GM12878 (cell line): ENCODE results near the gene ENDOU. TPM values are rescaled to one million over a fixed set of nuclear protein-coding genes. Genes with fewer than 3 reads are reported as not detected.

ENCODE experiments used
- ATAC-seq: fragments of 200-7000 bp; cut with Tn5 transposase; 3 replicates; pipeline ENCODE4 v1.9.1; 2020; ENCODE audit warnings: mild to moderate bottlenecking, moderate library complexity
- BruUV-seq: library from RNA; stranded (reverse); fragments of 400-500 nt; replicated peaks from 2 replicates; lab custom pipeline; 2021; lab: Mats Ljungman, UMichigan
- CTCF ChIA-PET: fragments of 300-600 bp; sonication (Branson Sonifier 250); formaldehyde crosslinking; extraction: SDS; loops from one replicate; lab custom pipeline; 2021; ENCODE audit warnings: inconsistent platforms; lab: Yijun Ruan, JAX
- POLR2A ChIA-PET: fragments of 350-600 bp; formaldehyde crosslinking; extraction: SDS; loops from one replicate; lab custom pipeline; 2021; ENCODE audit warnings: inconsistent platforms; lab: Charles Lee
- RAD21 ChIA-PET: fragments of 300-600 bp; sonication (Branson Sonifier 250); formaldehyde crosslinking; loops from one replicate; lab custom pipeline; 2023; ENCODE audit warnings: antibody characterized with exemption; ENCODE audit not compliant: unreplicated experiment; lab: Charles Lee
- SMC1A ChIA-PET: fragments of 300-600 bp; sonication (Branson Sonifier 250); formaldehyde crosslinking; loops from one replicate; lab custom pipeline; 2023; ENCODE audit not compliant: unreplicated experiment, uncharacterized antibody; lab: Charles Lee
- DNase-seq: peaks from one replicate; pipeline ENCODE4 v3.0.0-alpha.2; 2011; ENCODE audit warnings: low read depth, low spot score
- FAIRE-seq: peaks from 3 replicates; lab custom pipeline; 2011; peaks lifted over from hg19 to GRCh38; lab: Jason Lieb, UNC
- H2AFZ ChIP-seq: 2 replicates; pipeline ENCODE4 v1.6.0; 2011; ENCODE audit warnings: low read depth, low read length, control low read depth; ENCODE audit not compliant: control insufficient read depth
- H3K27ac ChIP-seq: 2 replicates; pipeline ENCODE4 v1.5.1; 2011; ENCODE audit warnings: control low read depth; ENCODE audit not compliant: control insufficient read depth, insufficient read depth
- H3K27me3 ChIP-seq, 2 experiments: replicated peaks in 1 of 2; 2 replicates each; pipeline versions ENCODE4 v1.6.0 to v1.6.1; 2011; ENCODE audit warnings: low read length in 1 of 2; ENCODE audit not compliant: control insufficient read depth in 2 of 2, insufficient read depth in 2 of 2
- H3K36me3 ChIP-seq, 2 experiments: 2 replicates each; pipeline ENCODE4 v1.5.1; 2011; ENCODE audit warnings: low read length in 1 of 2; ENCODE audit not compliant: control insufficient read depth in 2 of 2, insufficient read depth in 2 of 2
- H3K4me1 ChIP-seq: 2 replicates; pipeline ENCODE4 v1.6.1; 2011; ENCODE audit warnings: mild to moderate bottlenecking, low read length, moderate library complexity, mixed read lengths; ENCODE audit not compliant: control insufficient read depth, insufficient read depth
- H3K4me2 ChIP-seq: 2 replicates; pipeline ENCODE4 v1.6.0; 2011; ENCODE audit warnings: control low read depth; ENCODE audit not compliant: control insufficient read depth, insufficient read depth
- H3K4me3 ChIP-seq: fragments of 200-600 bp; sonication (generic); 2 replicates; pipeline ENCODE4 v1.5.1; 2016
- H3K79me2 ChIP-seq: 2 replicates; pipeline ENCODE4 v1.6.0; 2011; ENCODE audit warnings: low read length; ENCODE audit not compliant: control insufficient read depth, insufficient read depth
- H3K9ac ChIP-seq: 2 replicates; pipeline ENCODE4 v1.8.0; 2011; ENCODE audit warnings: low read length, control low read depth, mixed read lengths; ENCODE audit not compliant: control insufficient read depth, insufficient read depth
- H3K9me3 ChIP-seq: replicated peaks from 3 replicates; pipeline ENCODE4 v1.5.1; 2011; ENCODE audit warnings: mild to moderate bottlenecking, low read length; ENCODE audit not compliant: control insufficient read depth, insufficient read depth
- H4K20me1 ChIP-seq: 2 replicates; pipeline ENCODE4 v1.6.0; 2011; ENCODE audit not compliant: control insufficient read depth, insufficient read depth
- BCL11A ChIP-seq: IDR thresholded peaks from 2 replicates; pipeline ENCODE4 v1.6.1; 2011; ENCODE audit warnings: low read depth, low read length
- BHLHE40 ChIP-seq, 2 experiments: fragments of 450-650 bp in 1 of 2; IDR thresholded peaks; 2 replicates each; pipeline ENCODE4 v1.6.1; 2011 to 2017; ENCODE audit warnings: low read depth in 2 of 2, borderline replicate concordance in 1 of 2, improper control_type of control experiment in 1 of 2, low read length in 1 of 2, mild to moderate bottlenecking in 1 of 2
- CTCF ChIP-seq, 3 experiments: IDR thresholded peaks in 2 of 3; conservative IDR thresholded peaks in 1 of 3; 2 replicates each; pipeline ENCODE4 v1.5.1; 2011; ENCODE audit warnings: low read depth in 3 of 3, low read length in 3 of 3, mild to moderate bottlenecking in 3 of 3, control low read depth in 2 of 3, moderate library complexity in 2 of 3, inconsistent platforms in 1 of 3, mixed read lengths in 1 of 3; ENCODE audit not compliant: control insufficient read depth in 2 of 3, insufficient read depth in 1 of 3; ENCODE audit errors: extremely low read depth in 1 of 3
- E4F1 ChIP-seq: fragments of 450-650 bp; IDR thresholded peaks from 2 replicates; pipeline ENCODE4 v1.6.1; 2018; ENCODE audit warnings: borderline replicate concordance, mild to moderate bottlenecking; ENCODE audit not compliant: partially characterized antibody
- ELK1 ChIP-seq: IDR thresholded peaks from 2 replicates; pipeline ENCODE4 v1.6.1; 2012; ENCODE audit warnings: low read depth, low read length, improper control_type of control experiment
- FOXM1 ChIP-seq: IDR thresholded peaks from 2 replicates; pipeline ENCODE4 v1.6.1; 2012; ENCODE audit warnings: low read depth, mild to moderate bottlenecking, inconsistent platforms, low read length, moderate library complexity
- HCFC1 ChIP-seq: fragments of 150-350 bp; IDR thresholded peaks from 2 replicates; pipeline ENCODE4 v1.6.1; 2014; ENCODE audit warnings: low read length
- JUND ChIP-seq: IDR thresholded peaks from 2 replicates; pipeline ENCODE4 v1.6.1; 2012; ENCODE audit warnings: low read depth, mild to moderate bottlenecking, low read length, improper control_type of control experiment, moderate library complexity
- NFXL1 ChIP-seq: fragments of 450-650 bp; IDR thresholded peaks from 2 replicates; pipeline ENCODE4 v1.6.1; 2017; ENCODE audit warnings: antibody characterized with exemption, mild to moderate bottlenecking, borderline replicate concordance
- RAD21 ChIP-seq: IDR thresholded peaks from 2 replicates; pipeline ENCODE4 v1.6.1; 2011; ENCODE audit warnings: mild to moderate bottlenecking, low read depth, low read length, moderate library complexity; ENCODE audit not compliant: insufficient read depth
- RB1 ChIP-seq: fragments of 450-650 bp; formaldehyde crosslinking; IDR thresholded peaks from 2 replicates; pipeline ENCODE4 v1.6.1; 2017; ENCODE audit warnings: mild to moderate bottlenecking, borderline replicate concordance
- STAT1 ChIP-seq: fragments of 450-650 bp; conservative IDR thresholded peaks from 2 replicates; pipeline ENCODE4 v1.6.1; 2014; ENCODE audit warnings: antibody characterized with exemption, mild to moderate bottlenecking
- TCF12 ChIP-seq: IDR thresholded peaks from 2 replicates; pipeline ENCODE4 v1.6.1; 2011; ENCODE audit warnings: low read depth, mild to moderate bottlenecking, low read length
- ZNF384 ChIP-seq: IDR thresholded peaks from 2 replicates; pipeline ENCODE4 v1.6.1; 2012; ENCODE audit warnings: low read depth, mild to moderate bottlenecking, low read length, improper control_type of control experiment, borderline replicate concordance
- WGBS: methylation state at CpG from one replicate; pipeline ENCODE4 v1.1.6; 2016; ENCODE audit warnings: low lambda C conversion rate; ENCODE audit not compliant: insufficient replicate concordance, insufficient coverage; ENCODE audit errors: missing lambda C conversion rate; 5-methylcytosine and 5-hydroxymethylcytosine counted together
- in situ Hi-C: fragments of 300-500 bp; cut with MboI; formaldehyde crosslinking; loops from 9 replicates; pipeline ENCODE4 v1.14.3; 2018; ENCODE audit warnings: mixed read lengths
- intact Hi-C: fragments of 100-400 bp; cut with micrococcal nuclease; formaldehyde crosslinking; loops from one replicate; pipeline ENCODE4 v1.14.2; 2022; ENCODE audit not compliant: unreplicated experiment
- polyA plus RNA-seq, 11 experiments: library from polyadenylated mRNA; depleted of rRNA in 4 of 11; unstranded in 6 of 11; stranded (reverse) in 5 of 11; fragments of >200 nt; fragmentation: Nextera tagmentation in 4 of 11; fragmentation: Illumina TruSeq in 1 of 11; extraction: Ambion mirVana in 4 of 11; extraction: Trizol in 1 of 11; gene quantifications; 1 replicate in 1 of 11; 2 replicates in 10 of 11; pipeline versions ENCODE4 v1.2.1 to v1.2.3, GENCODE V29; 2011 to 2016; ENCODE audit warnings: inconsistent platforms in 2 of 11, missing spikeins in 2 of 11, low read depth in 1 of 11
- total RNA-seq, 4 experiments: library from RNA; depleted of rRNA in 3 of 4; stranded (reverse); fragments of >200 nt in 3 of 4; fragmentation: Illumina TruSeq in 1 of 4; extraction: Trizol in 1 of 4; gene quantifications; 2 replicates each; pipeline versions ENCODE4 v1.2.1 to v1.2.3, GENCODE V29; 2013 to 2021

The ENDOU gene
- total and polyA plus RNA-seq, 10 of the 15 experiments (the other 5 are each of a cell fraction or from before 2014, with no cell fraction given): 0.03 to 0.17 (median 0.10) TPM; not detected in 4

GRCh38 chr12:47740606-47741339 is 15.5 kb upstream of the ENDOU start:
- Histone ChIP-seq H3K36me3 (no peaks in the 10 kb centered on the region), H3K4me1 (peaks cover 25% of the 10 kb centered on the region), H3K4me3 (no peak overlapping the region), H4K20me1 (no peaks in the 10 kb centered on the region), H3K9me3 (no peaks in the 10 kb centered on the region)
- no peak for DNase-seq
- no peak for FAIRE-seq
- no peak for TF ChIP-seq FOXM1
- no peak for TF ChIP-seq HCFC1
- peak in 1 of 2 experiments; percentile 29; a peak in 1 of 4 replicates for TF ChIP-seq BHLHE40 (IDR thresholded peaks at IDR 0.05; ENCODE audit: borderline replicate concordance in 1 of 2, low read depth in 2 of 2, low read length in 1 of 2)
- no peak for TF ChIP-seq ELK1
- TF ChIP-seq TCF12: peak; percentile 58; the same call in 1 of the 2 replicates
- TF ChIP-seq JUND: no peak
- no peak for TF ChIP-seq E4F1
- TF ChIP-seq NFXL1: no peak
- no peak for TF ChIP-seq RB1
- no peak for TF ChIP-seq BCL11A
- no peak for TF ChIP-seq RAD21
- TF ChIP-seq STAT1: no peak
- no peak for TF ChIP-seq ZNF384
- TF ChIP-seq CTCF (IDR thresholded peaks at IDR 0.05 in 2 of 3, conservative IDR thresholded peaks at IDR 0.05 in 1 of 3; ENCODE audit: control insufficient read depth in 2 of 3, extremely low read depth in 1 of 3, insufficient read depth in 1 of 3, low read depth in 3 of 3, low read length in 3 of 3): peak in 2 of 3 experiments; percentile 12 to 30; a peak in 1 of 6 replicates
- TF ChIP-seq, all 136 proteins: peak for 3
- no peaks in the 10 kb centered on the region for H3K79me2 ChIP-seq
- in situ Hi-C loops (no loop called here), intact Hi-C loops (no loop called here)
- SMC1A ChIA-PET: interaction anchor here (0.7 to 10.3 kb wide), 17 partner anchors 9 to 223 kb away, joined by 3 to 277 read pairs (median 8); partner anchors contain the start of genes ENDOU, RAPGEF3, RPAP3 and SLC48A1
- peak overlapping the region; percentile 39 for H2AFZ ChIP-seq
- RAD21 ChIA-PET: interaction anchor here (0.8 to 7.8 kb wide), 13 partner anchors 17 to 121 kb away, joined by 3 to 327 read pairs (median 42); partner anchors contain the start of genes ENDOU, RAPGEF3, RPAP3 and SLC48A1
- no peak overlapping the region; the same call in 1 of the 2 replicates for H3K27ac ChIP-seq
- peak; percentile 80 for ATAC-seq
- 13% methylated on average over 15 of the region's 21 CpGs for WGBS
- POLR2A ChIA-PET: interaction anchor here (0.8 to 5.5 kb wide), 6 partner anchors 15 to 33 kb away, joined by 3 to 40 read pairs (median 4); partner anchors contain the start of gene RAPGEF3
- H3K9ac ChIP-seq: 0 out of 2 replicates have a peak overlapping the region, but pooled peaks have one; percentile 7
- H3K27me3 ChIP-seq: no peaks in the 10 kb centered on the region
- CTCF ChIA-PET: interaction anchor here (0.7 to 10.4 kb wide), 23 partner anchors 9 to 367 kb away, joined by 3 to 814 read pairs (median 7); partner anchors contain the start of genes ENDOU, RAPGEF3, RPAP3 and SLC48A1
- no TSS peak for BruUV-seq
- peak overlapping the region; percentile 31 for H3K4me2 ChIP-seq
